ENCODE results near the gene MCU.
"Not testable (repeated sequence)": the region's sequence is repeated elsewhere in the genome, so short reads cannot be mapped to it uniquely, and the experiment has no call there.

Gene MCU

GRCh38 chr10:72686430-72686829 is 5.5 kb upstream of the MCU start:
- not testable (repeated sequence) for DNase-seq (ENCODE audit: low spot score); FAIRE-seq

GRCh38 chr10:72687035-72687434 is 4.9 kb upstream of the MCU start:
- DNase-seq (ENCODE audit: low spot score) (no peak), FAIRE-seq (no peak)

GRCh38 chr10:72688208-72688651 is 3.7 kb upstream of the MCU start:
- DNase-seq (ENCODE audit: low spot score) (peak; percentile 94), FAIRE-seq (peak; percentile 99)

DNA sequence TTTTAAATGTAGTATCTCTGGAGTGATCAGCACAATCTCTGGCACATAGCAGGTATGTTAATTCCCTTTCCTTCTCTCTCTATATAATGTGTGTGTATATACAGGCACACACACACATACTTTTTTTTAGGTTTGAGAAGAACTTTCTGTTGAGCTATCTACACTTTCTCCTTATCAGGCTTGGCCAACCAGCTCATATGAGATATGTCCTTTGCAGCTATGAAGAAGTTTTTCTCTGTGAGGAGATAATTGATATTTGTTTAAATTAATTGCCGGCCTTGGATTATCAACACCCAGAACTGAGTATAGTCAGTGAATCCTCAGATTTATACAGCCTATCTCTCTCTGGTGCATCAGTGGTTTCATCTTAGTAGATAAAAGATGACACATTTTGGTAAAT is 2.3 kb upstream of the MCU start:
- DNase-seq (ENCODE audit: low spot score) (no peak), FAIRE-seq (no peak)

- DNase-seq (ENCODE audit: low spot score) (no peak), FAIRE-seq (no peak)
Measured at GRCh38 chr10:72690071-72690755, 1.7 kb upstream of the MCU start.

GRCh38 chr10:72691470-72691862 is 477 bp upstream of the MCU start:
- no peak for FAIRE-seq
- DNase-seq (ENCODE audit: low spot score), result no peak

- FAIRE-seq (no peak), DNase-seq (ENCODE audit: low spot score) (no peak)
Measured at GRCh38 chr10:72692744-72692993, 726 bp downstream of the MCU start.

DNA sequence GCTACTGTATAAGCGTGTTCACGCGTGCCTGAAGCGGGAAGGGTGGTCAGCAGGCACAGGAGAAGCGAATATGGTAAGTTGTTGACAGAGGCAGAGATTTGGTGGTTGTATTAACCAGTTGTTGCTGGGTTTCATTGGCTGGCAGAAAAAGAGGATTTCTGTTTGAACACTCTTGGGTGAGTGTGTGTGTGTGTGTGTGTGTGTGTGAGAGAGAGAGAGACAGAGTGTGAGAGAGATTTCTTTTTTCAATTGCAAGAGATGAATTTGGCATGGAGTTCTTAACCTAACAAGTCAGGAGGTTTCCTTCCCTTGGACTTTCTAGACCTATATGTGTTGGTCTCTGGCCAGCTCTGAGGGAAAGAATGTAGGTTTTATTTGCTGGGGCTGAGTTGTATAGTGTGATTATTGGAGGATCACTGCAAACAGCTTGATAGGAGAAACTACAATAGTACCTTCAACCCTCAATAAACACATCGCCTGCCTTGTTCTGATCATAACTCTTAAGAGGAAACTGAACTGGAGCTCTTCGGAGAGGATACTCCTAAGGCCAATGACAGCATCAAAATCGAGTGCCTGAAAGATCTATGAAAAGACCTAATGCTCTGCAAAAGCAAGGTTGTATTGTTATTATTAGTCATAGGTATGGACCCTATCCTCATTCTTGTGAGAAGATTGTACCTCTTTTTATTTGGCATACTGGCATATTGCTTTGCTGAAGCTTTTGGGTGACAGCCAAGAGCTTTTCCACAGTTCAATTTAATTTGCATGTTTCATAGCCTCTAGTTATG is 1.2 kb downstream of the MCU start:
- no peak for FAIRE-seq
- no peak for DNase-seq (ENCODE audit: low spot score)

- DNase-seq (ENCODE audit: low spot score), result no peak
- FAIRE-seq, result peak; percentile 51
Measured at GRCh38 chr10:72694476-72695369, 2.8 kb downstream of the MCU start.

GRCh38 chr10:72695496-72695895 is 3.6 kb downstream of the MCU start:
- DNase-seq (ENCODE audit: low spot score), result peak; percentile 83
- FAIRE-seq, result peak; percentile 97

DNA sequence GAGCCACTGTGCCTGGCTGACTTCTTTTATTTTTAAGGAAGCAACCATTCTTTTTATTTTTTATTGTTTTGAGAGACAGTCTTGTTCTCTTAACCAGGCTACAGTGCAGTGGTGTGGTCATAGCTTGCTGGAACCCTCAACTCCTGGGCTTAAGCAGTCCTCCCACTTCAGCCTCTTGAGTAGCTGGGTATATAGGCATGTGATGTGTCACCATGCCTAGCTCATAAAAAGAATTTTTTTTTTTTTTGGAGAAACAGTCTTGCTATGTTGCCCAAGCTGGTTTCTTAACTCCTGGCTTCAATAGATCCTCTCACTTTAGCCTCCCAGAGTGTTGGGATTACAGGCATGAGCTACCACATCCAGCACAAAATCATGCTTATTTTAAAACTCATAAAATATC is 5.8 kb downstream of the MCU start:
- DNase-seq (ENCODE audit: low spot score), result no peak
- FAIRE-seq, result no peak

GRCh38 chr10:72702465-72702864 is 10.5 kb downstream of the MCU start:
- FAIRE-seq; DNase-seq (ENCODE audit: low spot score): not testable (repeated sequence)

GRCh38 chr10:72702868-72703581 is 11.1 kb downstream of the MCU start:
- peak; percentile 67 for FAIRE-seq
- peak; percentile 47 for DNase-seq (ENCODE audit: low spot score)

DNA sequence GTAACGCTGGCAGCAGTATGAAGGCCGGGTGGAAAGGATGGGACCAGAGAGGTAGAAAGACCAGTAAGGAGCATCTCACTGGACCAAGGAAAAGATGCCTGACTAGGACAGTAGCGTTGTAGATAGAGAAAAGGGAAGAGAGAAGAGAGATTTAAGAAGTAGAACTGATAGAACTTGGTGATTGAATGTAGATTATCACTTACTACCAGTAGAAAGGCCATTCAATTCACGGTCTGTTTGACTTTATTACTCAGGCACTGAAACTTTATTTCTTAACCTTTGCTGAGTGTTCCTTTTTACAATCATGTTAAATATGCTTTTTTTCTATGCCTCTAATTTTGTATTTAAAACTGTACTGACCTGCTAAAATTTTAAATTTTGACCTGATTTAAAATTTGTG is 12.2 kb downstream of the MCU start:
- FAIRE-seq (no peak), DNase-seq (ENCODE audit: low spot score) (no peak)

- DNase-seq (ENCODE audit: low spot score), result no peak
- FAIRE-seq, result no peak
Measured at GRCh38 chr10:72709041-72709440, 17.1 kb downstream of the MCU start.

- FAIRE-seq, result no peak
- DNase-seq (ENCODE audit: low spot score), result no peak
Measured at GRCh38 chr10:72712136-72712535, 20.2 kb downstream of the MCU start.

GRCh38 chr10:72719941-72720592 is 28.1 kb downstream of the MCU start:
- DNase-seq (ENCODE audit: low spot score) (no peak), FAIRE-seq (no peak)

DNA sequence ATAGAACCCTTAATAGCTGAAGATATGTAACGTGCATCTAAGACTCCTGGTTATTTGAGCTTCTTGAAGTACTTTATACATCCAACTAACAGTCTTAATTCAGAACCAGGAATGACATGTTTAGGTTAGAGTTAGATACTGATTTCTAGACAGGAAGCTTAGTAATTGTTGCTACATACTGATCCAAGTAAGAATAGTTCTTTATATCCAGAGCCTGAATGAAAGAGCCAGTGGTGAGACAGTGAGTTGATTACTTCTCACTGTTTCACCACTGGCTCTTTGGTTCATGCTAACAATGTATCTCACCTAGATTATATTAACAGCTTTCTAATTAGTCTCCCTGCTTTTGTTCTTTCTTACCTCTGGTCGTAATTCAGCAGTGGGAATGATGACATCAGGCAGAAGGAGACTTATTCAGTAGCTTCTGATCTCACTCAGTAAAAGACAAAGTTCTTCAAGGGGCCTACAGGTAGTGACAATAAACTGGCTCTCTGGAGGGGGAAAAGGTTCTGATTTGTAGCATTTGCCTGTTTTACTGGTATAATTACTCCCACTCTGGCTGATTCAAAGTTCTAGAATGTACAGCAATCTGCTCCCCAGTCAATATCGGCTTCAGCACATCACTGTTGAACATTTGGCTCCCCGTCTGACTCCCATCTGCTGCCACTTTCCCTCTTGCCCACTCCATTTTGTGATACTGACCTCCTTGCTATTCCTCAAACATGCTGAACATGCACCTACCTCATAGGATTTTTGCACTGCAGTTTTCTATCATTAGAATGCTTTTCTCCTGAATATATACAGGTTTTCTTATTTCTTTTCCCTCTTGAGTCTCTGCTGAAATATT is 29.1 kb downstream of the MCU start:
- DNase-seq (ENCODE audit: low spot score) (no peak), FAIRE-seq (no peak)

GRCh38 chr10:72727130-72727529 is 35.2 kb downstream of the MCU start:
- FAIRE-seq, result no peak

DNA sequence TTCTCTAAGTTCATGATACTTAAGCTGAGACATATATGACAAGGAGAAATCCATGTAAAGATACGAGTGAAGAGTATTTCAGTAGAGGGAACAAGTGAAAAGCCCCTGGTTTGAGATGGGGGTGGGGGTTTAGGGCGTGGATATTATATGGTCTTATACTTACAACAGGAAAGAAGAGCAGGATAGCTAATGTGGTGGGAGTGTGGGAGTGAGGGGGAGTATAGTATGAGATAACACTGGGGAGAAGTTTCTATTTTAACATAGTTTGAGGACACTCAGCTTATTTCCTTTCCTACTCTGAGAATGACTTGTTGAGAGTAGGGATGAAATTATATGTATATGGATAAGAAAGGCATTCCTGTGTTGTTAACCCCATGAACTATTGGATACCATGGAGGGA is 36.5 kb downstream of the MCU start:
- DNase-seq (ENCODE audit: low spot score), result no peak
- no peak for FAIRE-seq

More at GRCh38 chr10:72727130-72727529, 35.2 kb downstream of the MCU start:
- no peak for DNase-seq (ENCODE audit: low spot score)
